WERI-Rb-1 (cell line): Measurements from ENCODE around the gene FHAD1.

Source experiments
- DNase-seq: peaks from one replicate; pipeline ENCODE4 v3.0.0-alpha.2; 2020
- H3K27ac ChIP-seq: fragments of 250-450 bp; sonication (Bioruptor Pico); 2 replicates; pipeline ENCODE4 v1.5.1; 2020; ENCODE audit warnings: mild to moderate bottlenecking, moderate library complexity
- H3K27me3 ChIP-seq: fragments of 250-450 bp; sonication (Bioruptor Pico); 2 replicates; pipeline ENCODE4 v1.5.1; 2021; ENCODE audit warnings: mild to moderate bottlenecking, low read depth, moderate library complexity; ENCODE audit not compliant: insufficient read depth, severe bottlenecking
- H3K36me3 ChIP-seq: fragments of 250-450 bp; sonication (Bioruptor Pico); 2 replicates; pipeline ENCODE4 v1.5.1; 2020; ENCODE audit warnings: mild to moderate bottlenecking, moderate library complexity
- H3K4me3 ChIP-seq: 2 replicates; pipeline ENCODE4 v1.5.1; 2011; ENCODE audit warnings: low read depth, mild to moderate bottlenecking, control low read depth, low read length
- H3K9me3 ChIP-seq: fragments of 250-450 bp; sonication (Bioruptor Pico); 2 replicates; pipeline ENCODE4 v1.5.1; 2021; ENCODE audit warnings: mild to moderate bottlenecking, moderate library complexity; ENCODE audit not compliant: severe bottlenecking
- CTCF ChIP-seq: IDR thresholded peaks from 2 replicates; pipeline ENCODE4 v1.5.1; 2011; ENCODE audit warnings: low read depth, mild to moderate bottlenecking, control low read depth, inconsistent platforms, low read length

FHAD1 gene

GRCh38 chr1:15331180-15331579 is 84.2 kb downstream of the FHAD1 start:
- no peak overlapping the region for H3K4me3 ChIP-seq
- no peaks in the 10 kb centered on the region for H3K27me3 ChIP-seq
- no peak overlapping the region for H3K27ac ChIP-seq
- DNase-seq, result no peak
- H3K36me3 ChIP-seq, result no peaks in the 10 kb centered on the region
- no peaks in the 10 kb centered on the region for H3K9me3 ChIP-seq
- no peak for TF ChIP-seq CTCF

- Histone ChIP-seq H3K9me3 (no peaks in the 10 kb centered on the region), H3K27me3 (no peaks in the 10 kb centered on the region), H3K27ac (no peak overlapping the region), H3K36me3 (no peaks in the 10 kb centered on the region), H3K4me3 (no peak overlapping the region)
- DNase-seq, result no peak
- TF ChIP-seq CTCF, result no peak
These were observed 84.7 kb downstream of the FHAD1 start for GRCh38 chr1:15331734-15332133.

- no peaks in the 10 kb centered on the region for H3K27me3 ChIP-seq
- H3K9me3 ChIP-seq, result peaks cover 8% of the 10 kb centered on the region
- H3K4me3 ChIP-seq, result no peak overlapping the region
- H3K27ac ChIP-seq, result no peak overlapping the region
- DNase-seq, result no peak
- no peaks in the 10 kb centered on the region for H3K36me3 ChIP-seq
- no peak for TF ChIP-seq CTCF
These were observed 85.5 kb downstream of the FHAD1 start for GRCh38 chr1:15332525-15332924.

- Histone ChIP-seq H3K36me3 (no peaks in the 10 kb centered on the region), H3K27ac (no peak overlapping the region), H3K9me3 (peaks cover 13% of the 10 kb centered on the region), H3K27me3 (no peaks in the 10 kb centered on the region), H3K4me3 (no peak overlapping the region)
- TF ChIP-seq CTCF, result no peak
- DNase-seq, result no peak
These were observed 86.1 kb downstream of the FHAD1 start for GRCh38 chr1:15332952-15333715.

GRCh38 chr1:15334995-15335394 is 88.0 kb downstream of the FHAD1 start:
- Histone ChIP-seq H3K36me3 (no peaks in the 10 kb centered on the region), H3K27ac (no peak overlapping the region), H3K4me3 (no peak overlapping the region), H3K27me3 (no peaks in the 10 kb centered on the region), H3K9me3 (peaks cover 13% of the 10 kb centered on the region)
- DNase-seq, result no peak
- TF ChIP-seq CTCF, result no peak

GRCh38 chr1:15336866-15337265 is 89.8 kb downstream of the FHAD1 start:
- H3K4me3 ChIP-seq, result no peak overlapping the region
- no peak for DNase-seq
- H3K27ac ChIP-seq, result no peak overlapping the region
- H3K27me3 ChIP-seq, result no peaks in the 10 kb centered on the region
- H3K9me3 ChIP-seq, result peaks cover 13% of the 10 kb centered on the region
- TF ChIP-seq CTCF, result no peak
- no peaks in the 10 kb centered on the region for H3K36me3 ChIP-seq
